Panc1 (cell line): Measurements from ENCODE around the gene CYTH2. TPM values are rescaled to one million over a fixed set of nuclear protein-coding genes. Genes with fewer than 3 reads are reported as not detected.
"Not testable (repeated sequence)": the region's sequence is repeated elsewhere in the genome, so short reads cannot be mapped to it uniquely, and the experiment has no call there.

Experiments used
- ATAC-seq: fragments of 200-7000 bp; cut with Tn5 transposase; 2 replicates; pipeline ENCODE4 v1.9.1; 2020; ENCODE audit warnings: mild to moderate bottlenecking, moderate library complexity
- BruUV-seq: library from RNA; stranded (reverse); fragments of 400-500 nt; replicated peaks from 2 replicates; lab custom pipeline; 2021; lab: Mats Ljungman, UMichigan
- CTCF ChIA-PET: fragments of 300-600 bp; sonication (Branson Sonifier 250); formaldehyde crosslinking; loops from one replicate; lab custom pipeline; 2022; ENCODE audit warnings: antibody characterized with exemption; lab: Charles Lee
- POLR2A ChIA-PET: fragments of 300-600 bp; sonication (Branson Sonifier 250); formaldehyde crosslinking; loops from one replicate; lab custom pipeline; 2022; ENCODE audit warnings: antibody characterized with exemption; lab: Charles Lee
- DNase-seq: peaks from one replicate; pipeline ENCODE4 v3.0.0-alpha.2; 2010; ENCODE audit warnings: low read depth, low spot score
- H3K27ac ChIP-seq: 2 replicates; pipeline ENCODE4 v1.5.1; 2011; ENCODE audit warnings: mild to moderate bottlenecking, low read length, inconsistent platforms
- H3K27me3 ChIP-seq: fragments of 200-500 bp; sonication (Bioruptor generic); 2 replicates; pipeline ENCODE4 v1.6.0; 2014; ENCODE audit warnings: low read length, inconsistent platforms; ENCODE audit not compliant: control insufficient read depth, insufficient read depth
- H3K36me3 ChIP-seq: fragments of 200-500 bp; sonication (Bioruptor generic); 2 replicates; pipeline ENCODE4 v1.5.1; 2014; ENCODE audit warnings: inconsistent platforms, mild to moderate bottlenecking, low read length, moderate library complexity; ENCODE audit not compliant: control insufficient read depth, insufficient read depth
- H3K4me1 ChIP-seq: 2 replicates; pipeline ENCODE4 v1.5.1; 2011; ENCODE audit warnings: inconsistent platforms, mild to moderate bottlenecking, low read length, moderate library complexity; ENCODE audit not compliant: control insufficient read depth, insufficient read depth
- H3K4me3 ChIP-seq, 2 experiments: 2 replicates each; pipeline ENCODE4 v1.5.1; 2011 to 2012; ENCODE audit warnings: low read depth in 2 of 2, low read length in 2 of 2, mild to moderate bottlenecking in 2 of 2, inconsistent platforms in 1 of 2, moderate library complexity in 1 of 2
- H3K9me3 ChIP-seq: fragments of 200-500 bp; sonication (Bioruptor generic); 2 replicates; pipeline ENCODE4 v1.5.1; 2014; ENCODE audit warnings: low read depth, mild to moderate bottlenecking, inconsistent platforms, low read length, moderate library complexity; ENCODE audit not compliant: control insufficient read depth, insufficient read depth
- CTCF ChIP-seq: fragments of 450-650 bp; IDR thresholded peaks from 2 replicates; pipeline ENCODE4 v1.5.1; 2017; ENCODE audit warnings: mild to moderate bottlenecking
- POLR2AphosphoS5 ChIP-seq: IDR thresholded peaks from 2 replicates; pipeline ENCODE4 v1.6.1; 2012; ENCODE audit warnings: mild to moderate bottlenecking, low read depth, low read length, moderate library complexity
- REST ChIP-seq, 2 experiments: IDR thresholded peaks; 2 replicates each; pipeline ENCODE4 v1.6.1; 2011 to 2012; ENCODE audit warnings: low read depth in 2 of 2, control low read depth in 1 of 2, low read length in 1 of 2, mild to moderate bottlenecking in 1 of 2, moderate library complexity in 1 of 2; ENCODE audit not compliant: insufficient read depth in 1 of 2
- SIN3A ChIP-seq: IDR thresholded peaks from 2 replicates; pipeline ENCODE4 v1.6.1; 2012; ENCODE audit warnings: low read depth, mild to moderate bottlenecking, low read length, moderate library complexity, borderline replicate concordance; ENCODE audit not compliant: insufficient read depth
- TCF7L2 ChIP-seq: IDR thresholded peaks from 2 replicates; pipeline ENCODE4 v1.6.1; 2011; ENCODE audit warnings: mild to moderate bottlenecking, low read depth, low read length, inconsistent platforms
- in situ Hi-C: cut with HindIII; loops from 2 replicates; pipeline ENCODE4 v1.10.0; 2016; ENCODE audit warnings: low sequenced_read_pairs, low pct_unique_long_range_greater_than_20kb
- intact Hi-C: fragments of 100-400 bp; cut with micrococcal nuclease; formaldehyde crosslinking; loops from one replicate; pipeline ENCODE4 v1.10.0; 2022; ENCODE audit not compliant: unreplicated experiment
- total RNA-seq: library from RNA; stranded (reverse); gene quantifications from one replicate; pipeline ENCODE4 v1.2.1, GENCODE V29; 2021; ENCODE audit not compliant: unreplicated experiment

CYTH2 gene
- total RNA-seq, 1 experiment from 2014 or later = 53.4 TPM

DNA sequence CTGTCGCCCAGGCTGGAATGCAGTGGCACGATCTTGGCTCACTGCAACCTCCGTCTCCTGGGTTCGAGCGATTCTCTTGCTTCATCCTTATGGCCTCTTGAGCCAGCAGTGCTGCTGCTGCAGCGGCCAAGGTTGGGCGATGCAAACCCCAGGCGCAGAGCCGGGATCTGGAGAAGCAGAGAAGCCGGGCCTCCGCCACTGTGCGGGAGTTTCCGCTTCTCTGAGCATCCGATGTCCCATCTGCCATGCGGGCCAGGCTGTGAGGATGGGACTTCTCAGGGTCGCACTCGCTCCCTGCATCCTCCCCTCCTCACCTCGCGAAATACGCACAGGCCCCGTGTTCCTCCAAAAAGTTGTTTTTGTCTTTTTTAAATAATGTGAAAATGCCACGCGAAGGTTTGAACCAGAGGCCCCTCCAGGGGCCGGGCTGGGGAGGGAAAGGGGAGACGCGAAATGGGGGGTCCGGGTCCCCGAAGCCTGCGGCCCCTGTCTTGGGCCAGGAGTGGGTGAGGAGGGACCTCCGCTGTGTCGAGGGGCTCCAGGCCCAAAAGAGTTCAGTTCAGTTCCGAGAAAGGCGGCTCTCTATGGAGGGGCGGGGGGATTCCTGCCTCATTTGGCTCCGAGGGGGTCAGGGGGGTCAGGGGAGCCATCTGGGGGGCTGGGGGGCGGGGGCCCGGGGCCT, 15.9 kb downstream of the CYTH2 start:
- Histone ChIP-seq H3K4me1 (peaks cover 35% of the 10 kb centered on the region), H3K36me3 (no peaks in the 10 kb centered on the region), H3K4me3 (no peak overlapping the region), H3K9me3 (no peaks in the 10 kb centered on the region), H3K27me3 (no peaks in the 10 kb centered on the region), H3K27ac (no peak overlapping the region)
- ATAC-seq (no peak), DNase-seq (no peak)
- intact Hi-C loops = no loop called here
- no TSS peak for BruUV-seq
- no peak for TF ChIP-seq POLR2AphosphoS5
- TF ChIP-seq REST (IDR thresholded peaks at IDR 0.05; ENCODE audit: insufficient read depth in 1 of 2, low read depth in 2 of 2, low read length in 1 of 2) = no peak
- TF ChIP-seq CTCF = no peak
- no peak for TF ChIP-seq TCF7L2
- TF ChIP-seq SIN3A = no peak
- POLR2A ChIA-PET = no interaction called here
- CTCF ChIA-PET = no interaction called here
- in situ Hi-C loops = no loop called here

GRCh38 chr19:48486706-48487105, 17.5 kb downstream of the CYTH2 start:
- H3K4me3 ChIP-seq, BruUV-seq, H3K27me3 ChIP-seq, H3K36me3 ChIP-seq, in situ Hi-C loops, H3K9me3 ChIP-seq, intact Hi-C loops, POLR2A ChIA-PET, DNase-seq, ATAC-seq: not testable (repeated sequence)
- CTCF ChIA-PET = interaction anchor here (0.6 kb wide), 2 partner anchors 19 to 50 kb away, joined by 3 to 5 read pairs; no protein-coding TSS in a partner anchor
- H3K27ac ChIP-seq = 0 out of 2 replicates have a peak overlapping the region, but pooled peaks have one; percentile 44
- H3K4me1 ChIP-seq = peaks cover 35% of the 10 kb centered on the region

GRCh38 chr19:48487544-48487943, 18.4 kb downstream of the CYTH2 start:
- TF ChIP-seq CTCF = no peak
- TF ChIP-seq REST (IDR thresholded peaks at IDR 0.05; ENCODE audit: insufficient read depth in 1 of 2, low read depth in 2 of 2, low read length in 1 of 2) = no peak
- TF ChIP-seq SIN3A = no peak
- TF ChIP-seq TCF7L2 = no peak
- no peak for TF ChIP-seq POLR2AphosphoS5
- Histone ChIP-seq H3K9me3 (no peaks in the 10 kb centered on the region), H3K4me3 (peak overlapping the region in 1 of 2 experiments; percentile 19; a peak in 1 of 4 replicates), H3K27ac (peak overlapping the region; percentile 82), H3K4me1 (peaks cover 28% of the 10 kb centered on the region), H3K27me3 (no peaks in the 10 kb centered on the region), H3K36me3 (no peaks in the 10 kb centered on the region)
- ChIA-PET POLR2A (interaction anchor here (0.6 kb wide), 1 partner anchor 89 kb away, joined by 6 read pairs; no protein-coding TSS in a partner anchor), CTCF (interaction anchor here (1.7 kb wide), 1 partner anchor 97 kb away, joined by 11 read pairs; no protein-coding TSS in a partner anchor)
- in situ Hi-C loops = no loop called here
- ATAC-seq (peak; percentile 10), DNase-seq (no peak)
- intact Hi-C loops = no loop called here
- no TSS peak for BruUV-seq
